ENCODE results near the gene LTBP2.

Gene LTBP2

DNA sequence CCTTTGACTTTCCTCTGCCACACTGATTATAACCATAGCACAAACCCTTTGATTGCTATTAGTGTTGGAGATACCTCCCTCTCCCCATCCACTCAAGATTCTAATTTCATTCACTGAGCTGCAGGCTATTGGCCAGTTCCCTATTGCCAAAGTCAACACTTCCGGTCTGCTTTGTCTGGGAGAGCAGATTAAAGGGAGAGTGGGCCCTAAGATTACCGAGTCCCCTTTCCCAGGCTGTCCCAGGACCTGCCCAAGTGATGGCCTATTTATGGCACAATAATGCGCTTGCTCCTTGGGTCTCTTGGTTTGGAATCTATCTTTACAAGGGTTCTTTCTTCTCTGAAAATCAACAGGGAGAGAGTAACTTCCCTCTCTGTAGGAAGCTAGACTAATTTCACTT, 42.9 kb upstream of the LTBP2 start:
- TF ChIP-seq, protein P1, sequence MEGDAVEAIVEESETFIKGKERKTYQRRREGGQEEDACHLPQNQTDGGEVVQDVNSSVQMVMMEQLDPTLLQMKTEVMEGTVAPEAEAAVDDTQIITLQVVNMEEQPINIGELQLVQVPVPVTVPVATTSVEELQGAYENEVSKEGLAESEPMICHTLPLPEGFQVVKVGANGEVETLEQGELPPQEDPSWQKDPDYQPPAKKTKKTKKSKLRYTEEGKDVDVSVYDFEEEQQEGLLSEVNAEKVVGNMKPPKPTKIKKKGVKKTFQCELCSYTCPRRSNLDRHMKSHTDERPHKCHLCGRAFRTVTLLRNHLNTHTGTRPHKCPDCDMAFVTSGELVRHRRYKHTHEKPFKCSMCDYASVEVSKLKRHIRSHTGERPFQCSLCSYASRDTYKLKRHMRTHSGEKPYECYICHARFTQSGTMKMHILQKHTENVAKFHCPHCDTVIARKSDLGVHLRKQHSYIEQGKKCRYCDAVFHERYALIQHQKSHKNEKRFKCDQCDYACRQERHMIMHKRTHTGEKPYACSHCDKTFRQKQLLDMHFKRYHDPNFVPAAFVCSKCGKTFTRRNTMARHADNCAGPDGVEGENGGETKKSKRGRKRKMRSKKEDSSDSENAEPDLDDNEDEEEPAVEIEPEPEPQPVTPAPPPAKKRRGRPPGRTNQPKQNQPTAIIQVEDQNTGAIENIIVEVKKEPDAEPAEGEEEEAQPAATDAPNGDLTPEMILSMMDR (IDR thresholded peaks at IDR 0.05; ENCODE audit: borderline replicate concordance, insufficient read depth, low read depth, low read length) = no peak
- H3K4me3 ChIP-seq (ENCODE audit: low read depth, low read length) = no peak overlapping the region

DNA sequence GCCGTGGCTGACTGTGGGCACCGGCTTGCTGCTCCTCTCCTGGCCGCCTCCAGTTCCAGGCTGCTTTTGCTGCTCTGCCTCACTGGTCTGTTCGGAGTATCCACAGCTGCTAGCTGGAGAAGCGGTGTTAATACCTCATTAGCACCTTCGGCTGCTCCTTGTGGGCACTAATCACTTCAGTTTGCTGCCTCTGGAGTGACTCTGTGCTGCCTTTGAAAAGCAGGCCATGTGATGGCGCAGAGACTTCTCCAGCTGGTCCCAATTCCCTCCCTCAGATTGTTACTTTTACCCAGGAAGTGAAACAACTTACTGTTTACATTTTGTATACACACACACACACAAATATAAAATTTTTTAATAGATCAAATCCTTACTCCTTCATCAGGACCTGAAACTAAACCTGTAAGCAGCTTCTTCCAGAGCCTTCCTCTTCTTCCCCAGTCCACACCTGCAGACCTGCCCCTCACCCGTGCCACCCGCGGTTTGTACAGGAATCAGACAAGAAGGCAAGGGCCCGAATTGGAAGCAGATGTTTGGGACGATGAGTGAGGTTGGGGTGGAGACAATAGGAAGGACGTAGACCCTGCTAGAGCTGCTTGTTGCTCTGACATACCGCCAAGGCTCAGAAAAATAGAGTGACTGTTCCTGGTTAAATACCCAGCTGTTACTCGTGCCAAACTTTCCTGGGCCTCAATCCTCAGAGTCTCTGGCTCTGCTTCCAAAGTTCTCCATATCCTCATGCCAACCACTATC, 41.5 kb upstream of the LTBP2 start:
- TF ChIP-seq, protein P1 (IDR thresholded peaks at IDR 0.05; ENCODE audit: borderline replicate concordance, insufficient read depth, low read depth, low read length) = no peak
- no peak overlapping the region for H3K4me3 ChIP-seq (ENCODE audit: low read depth, low read length)

DNA sequence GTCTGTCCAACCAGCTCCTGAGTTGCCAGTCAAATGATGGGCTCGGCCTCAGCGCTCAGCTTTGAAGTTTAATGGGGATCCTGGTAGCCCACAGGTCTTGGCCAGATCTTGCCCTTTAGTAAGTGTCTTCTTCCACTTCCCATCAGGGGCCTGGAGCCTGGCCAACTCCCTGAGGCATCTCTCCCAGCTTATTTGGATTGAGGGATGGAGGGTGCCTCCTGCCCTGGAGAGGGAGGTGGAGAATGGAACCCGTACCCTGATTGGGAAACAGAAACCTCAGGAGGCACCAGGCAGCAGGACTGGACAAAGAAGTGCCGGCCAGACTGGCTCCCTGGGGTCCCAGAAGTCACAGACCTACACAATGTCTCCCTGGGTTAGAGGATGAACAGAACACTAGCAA, 40.5 kb upstream of the LTBP2 start:
- TF ChIP-seq, protein P1 (IDR thresholded peaks at IDR 0.05; ENCODE audit: borderline replicate concordance, insufficient read depth, low read depth, low read length) = no peak
- H3K4me3 ChIP-seq (ENCODE audit: low read depth, low read length) = no peak overlapping the region

GRCh38 chr14:74650927-74651686, 39.1 kb upstream of the LTBP2 start:
- no peak overlapping the region for H3K4me3 ChIP-seq (ENCODE audit: low read depth, low read length)
- TF ChIP-seq, protein P1 (IDR thresholded peaks at IDR 0.05; ENCODE audit: borderline replicate concordance, insufficient read depth, low read depth, low read length) = no peak

DNA sequence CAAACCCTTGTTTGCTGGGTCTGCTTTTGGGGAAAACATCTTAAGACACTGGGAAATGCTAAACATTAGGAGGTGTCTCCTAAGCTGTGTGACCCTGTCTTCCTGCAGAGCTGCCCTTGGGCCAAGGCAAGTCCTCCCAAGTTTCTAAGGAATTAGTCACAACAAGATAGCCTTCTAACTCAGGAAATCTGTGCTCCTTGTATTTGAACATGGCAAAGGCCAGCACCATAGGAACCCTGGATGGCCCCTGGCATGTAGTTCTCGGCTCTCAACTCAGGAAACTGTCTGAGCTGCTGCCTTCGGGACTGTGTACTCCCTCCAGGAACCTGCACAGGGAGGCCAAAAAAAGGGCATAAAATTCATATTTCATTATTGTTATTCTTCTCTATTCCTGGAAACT, 37.6 kb upstream of the LTBP2 start:
- H3K4me3 ChIP-seq (ENCODE audit: low read depth, low read length) = no peak overlapping the region
- TF ChIP-seq, protein P1 (IDR thresholded peaks at IDR 0.05; ENCODE audit: borderline replicate concordance, insufficient read depth, low read depth, low read length) = no peak

- TF ChIP-seq, protein P1 (IDR thresholded peaks at IDR 0.05; ENCODE audit: borderline replicate concordance, insufficient read depth, low read depth, low read length) = no peak
These were observed 37.1 kb upstream of the LTBP2 start for GRCh38 chr14:74649167-74649566.

GRCh38 chr14:74648601-74649000, 36.6 kb upstream of the LTBP2 start:
- no peak overlapping the region for H3K4me3 ChIP-seq (ENCODE audit: low read depth, low read length)
- TF ChIP-seq, protein P1 (IDR thresholded peaks at IDR 0.05; ENCODE audit: borderline replicate concordance, insufficient read depth, low read depth, low read length) = no peak

More at GRCh38 chr14:74649167-74649566, 37.1 kb upstream of the LTBP2 start:
- H3K4me3 ChIP-seq (ENCODE audit: low read depth, low read length) = no peak overlapping the region
